HepG2 (cell line): ENCODE data around the gene FIBP. TPM values are rescaled to one million over a fixed set of nuclear protein-coding genes. Genes with fewer than 3 reads are reported as not detected.

Experiments used
- GTF2F1 ChIP-seq: fragments of 150-350 bp; IDR thresholded peaks from 2 replicates; pipeline ENCODE4 v1.6.1; 2014; ENCODE audit warnings: low read length
- GTF3A ChIP-seq: sonication (generic); formaldehyde crosslinking; conservative IDR thresholded peaks from 2 replicates; pipeline ENCODE4 v1.4.0; 2020; ENCODE audit warnings: mild to moderate bottlenecking, missing genetic modification reagents
- HDAC2 ChIP-seq: sonication (generic); formaldehyde crosslinking; IDR thresholded peaks from 2 replicates; pipeline ENCODE4 v1.4.0; 2020; ENCODE audit warnings: missing genetic modification reagents
- JUNB ChIP-seq: sonication (generic); formaldehyde crosslinking; IDR thresholded peaks from 2 replicates; pipeline ENCODE4 v1.8.0; 2022; ENCODE audit warnings: missing genetic modification reagents, mild to moderate bottlenecking, borderline replicate concordance
- NFIB ChIP-seq: sonication (generic); formaldehyde crosslinking; IDR thresholded peaks from 2 replicates; pipeline ENCODE4 v1.9.0; 2021; ENCODE audit warnings: missing genetic modification reagents, mild to moderate bottlenecking, borderline replicate concordance
- SALL1 ChIP-seq: sonication (generic); formaldehyde crosslinking; IDR thresholded peaks from 2 replicates; pipeline ENCODE4 v1.8.0; 2022; ENCODE audit warnings: mild to moderate bottlenecking, missing genetic modification reagents
- TOE1 ChIP-seq: sonication (generic); formaldehyde crosslinking; IDR thresholded peaks from 2 replicates; pipeline ENCODE4 v1.4.0; 2020; ENCODE audit warnings: mild to moderate bottlenecking, missing genetic modification reagents
- ZKSCAN1 ChIP-seq: fragments of 150-350 bp; IDR thresholded peaks from 2 replicates; pipeline ENCODE4 v1.6.1; 2014; ENCODE audit warnings: low read length
- ZNF263 ChIP-seq: sonication (generic); formaldehyde crosslinking; IDR thresholded peaks from 2 replicates; pipeline ENCODE4 v1.4.0; 2020; ENCODE audit warnings: missing genetic modification reagents
- ZNF552 ChIP-seq: sonication (generic); formaldehyde crosslinking; IDR thresholded peaks from 2 replicates; pipeline ENCODE4 v1.9.0; 2022; ENCODE audit warnings: missing genetic modification reagents, mild to moderate bottlenecking, borderline replicate concordance
- ZNF75D ChIP-seq: sonication (generic); formaldehyde crosslinking; IDR thresholded peaks from 2 replicates; pipeline ENCODE4 v1.8.1; 2023; ENCODE audit warnings: missing genetic modification reagents, mild to moderate bottlenecking, borderline replicate concordance
- polyA plus RNA-seq, 8 experiments: library from polyadenylated mRNA; depleted of rRNA in 3 of 8; stranded (reverse) in 7 of 8; unstranded in 1 of 8; fragments of >200 nt; fragmentation: Illumina TruSeq in 4 of 8; extraction: Trizol in 4 of 8; gene quantifications; 2 replicates each; pipeline versions ENCODE4 v1.2.1 to v1.2.3, GENCODE V29; 2011 to 2016; ENCODE audit warnings: low read depth in 4 of 8, missing spikeins in 1 of 8, mixed read lengths in 1 of 8; ENCODE audit not compliant: insufficient read depth in 1 of 8
- total RNA-seq, 5 experiments: library from RNA; depleted of rRNA; stranded (reverse); fragments of >200 nt; fragmentation: Illumina TruSeq; extraction: Trizol; gene quantifications; 2 replicates each; pipeline ENCODE4 v1.2.3, GENCODE V29; 2016; ENCODE audit warnings: low read depth in 1 of 5
- TF ChIP-seq, protein P1 (sequence below): sonication (generic); formaldehyde crosslinking; IDR thresholded peaks from 2 replicates; pipeline ENCODE4 v1.9.0; 2022; ENCODE audit warnings: missing genetic modification reagents, mild to moderate bottlenecking, borderline replicate concordance
- TF ChIP-seq, protein P2 (sequence below): IDR thresholded peaks from 2 replicates; pipeline ENCODE4 v1.6.1; 2016; ENCODE audit warnings: low read depth, missing genetic modification reagents, missing compliant biosample characterization
- TF ChIP-seq, protein P3 (sequence below): sonication (generic); formaldehyde crosslinking; IDR thresholded peaks from 2 replicates; pipeline ENCODE4 v1.4.0; 2020; ENCODE audit warnings: mild to moderate bottlenecking, low read depth, missing genetic modification reagents
- TF ChIP-seq, protein P4 (sequence below): sonication (generic); formaldehyde crosslinking; IDR thresholded peaks from 2 replicates; pipeline ENCODE4 v1.5.0; 2020; ENCODE audit warnings: mild to moderate bottlenecking, missing genetic modification reagents, borderline replicate concordance
- TF ChIP-seq, protein P5 (sequence below): sonication (generic); formaldehyde crosslinking; IDR thresholded peaks from 2 replicates; pipeline ENCODE4 v1.5.0; 2020; ENCODE audit warnings: missing genetic modification reagents, mild to moderate bottlenecking, borderline replicate concordance
- TF ChIP-seq, protein P6 (sequence below): IDR thresholded peaks from 2 replicates; pipeline ENCODE4 v1.6.1; 2016

The FIBP gene
- total and polyA plus RNA-seq, 2 of the 13 experiments (the other 11 are each of a cell fraction or from before 2014, with no cell fraction given), result 42.9 to 62.1 TPM

DNA sequence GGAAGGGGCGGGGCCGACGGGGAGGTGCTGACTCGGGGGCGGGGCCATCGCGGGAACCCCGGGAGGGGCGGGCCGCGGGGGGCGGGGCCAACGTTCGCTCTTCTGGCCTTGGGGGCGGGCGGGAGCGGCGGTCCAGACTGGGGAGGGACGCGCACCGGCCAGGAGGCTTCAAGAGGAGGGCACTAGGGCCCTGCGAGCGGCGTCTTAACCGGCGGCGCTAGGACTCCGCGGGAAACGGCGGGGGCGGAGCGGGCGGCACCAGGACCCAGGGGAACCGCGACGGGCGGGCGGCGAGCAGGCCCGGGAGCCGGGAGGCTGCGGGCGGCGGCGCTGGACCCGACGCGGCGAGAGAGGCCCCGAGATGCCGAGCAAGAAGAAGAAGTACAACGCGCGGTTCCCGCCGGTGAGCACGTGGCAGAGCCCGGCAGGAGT, 30.9 kb upstream of the FIBP start, which contains the start of gene DRAP1 (continued):
- TF ChIP-seq, protein P1, sequence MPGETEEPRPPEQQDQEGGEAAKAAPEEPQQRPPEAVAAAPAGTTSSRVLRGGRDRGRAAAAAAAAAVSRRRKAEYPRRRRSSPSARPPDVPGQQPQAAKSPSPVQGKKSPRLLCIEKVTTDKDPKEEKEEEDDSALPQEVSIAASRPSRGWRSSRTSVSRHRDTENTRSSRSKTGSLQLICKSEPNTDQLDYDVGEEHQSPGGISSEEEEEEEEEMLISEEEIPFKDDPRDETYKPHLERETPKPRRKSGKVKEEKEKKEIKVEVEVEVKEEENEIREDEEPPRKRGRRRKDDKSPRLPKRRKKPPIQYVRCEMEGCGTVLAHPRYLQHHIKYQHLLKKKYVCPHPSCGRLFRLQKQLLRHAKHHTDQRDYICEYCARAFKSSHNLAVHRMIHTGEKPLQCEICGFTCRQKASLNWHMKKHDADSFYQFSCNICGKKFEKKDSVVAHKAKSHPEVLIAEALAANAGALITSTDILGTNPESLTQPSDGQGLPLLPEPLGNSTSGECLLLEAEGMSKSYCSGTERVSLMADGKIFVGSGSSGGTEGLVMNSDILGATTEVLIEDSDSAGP (CRISPR knock-in tag), result peak; percentile 56; the same call in 1 of the 2 replicates
- TF ChIP-seq HDAC2 (CRISPR knock-in tag) (peak; percentile 58; the same call in 1 of the 2 replicates), TOE1 (peak; percentile 73; the same call in 1 of the 2 replicates), GTF2F1 (no peak; the same call in 1 of the 2 replicates), NFIB (CRISPR knock-in tag) (no peak), ZNF263 (peak; percentile 61; the same call in 1 of the 2 replicates), JUNB (CRISPR knock-in tag) (no peak), ZNF75D (CRISPR knock-in tag) (no peak), SALL1 (CRISPR knock-in tag) (peak; percentile 72), GTF3A (CRISPR knock-in tag) (0 out of 2 replicates have a peak, but pooled peaks have one; percentile 49), ZNF552 (CRISPR knock-in tag) (peak; percentile 32; the same call in 1 of the 2 replicates), ZKSCAN1 (no peak)
- TF ChIP-seq, protein P2, sequence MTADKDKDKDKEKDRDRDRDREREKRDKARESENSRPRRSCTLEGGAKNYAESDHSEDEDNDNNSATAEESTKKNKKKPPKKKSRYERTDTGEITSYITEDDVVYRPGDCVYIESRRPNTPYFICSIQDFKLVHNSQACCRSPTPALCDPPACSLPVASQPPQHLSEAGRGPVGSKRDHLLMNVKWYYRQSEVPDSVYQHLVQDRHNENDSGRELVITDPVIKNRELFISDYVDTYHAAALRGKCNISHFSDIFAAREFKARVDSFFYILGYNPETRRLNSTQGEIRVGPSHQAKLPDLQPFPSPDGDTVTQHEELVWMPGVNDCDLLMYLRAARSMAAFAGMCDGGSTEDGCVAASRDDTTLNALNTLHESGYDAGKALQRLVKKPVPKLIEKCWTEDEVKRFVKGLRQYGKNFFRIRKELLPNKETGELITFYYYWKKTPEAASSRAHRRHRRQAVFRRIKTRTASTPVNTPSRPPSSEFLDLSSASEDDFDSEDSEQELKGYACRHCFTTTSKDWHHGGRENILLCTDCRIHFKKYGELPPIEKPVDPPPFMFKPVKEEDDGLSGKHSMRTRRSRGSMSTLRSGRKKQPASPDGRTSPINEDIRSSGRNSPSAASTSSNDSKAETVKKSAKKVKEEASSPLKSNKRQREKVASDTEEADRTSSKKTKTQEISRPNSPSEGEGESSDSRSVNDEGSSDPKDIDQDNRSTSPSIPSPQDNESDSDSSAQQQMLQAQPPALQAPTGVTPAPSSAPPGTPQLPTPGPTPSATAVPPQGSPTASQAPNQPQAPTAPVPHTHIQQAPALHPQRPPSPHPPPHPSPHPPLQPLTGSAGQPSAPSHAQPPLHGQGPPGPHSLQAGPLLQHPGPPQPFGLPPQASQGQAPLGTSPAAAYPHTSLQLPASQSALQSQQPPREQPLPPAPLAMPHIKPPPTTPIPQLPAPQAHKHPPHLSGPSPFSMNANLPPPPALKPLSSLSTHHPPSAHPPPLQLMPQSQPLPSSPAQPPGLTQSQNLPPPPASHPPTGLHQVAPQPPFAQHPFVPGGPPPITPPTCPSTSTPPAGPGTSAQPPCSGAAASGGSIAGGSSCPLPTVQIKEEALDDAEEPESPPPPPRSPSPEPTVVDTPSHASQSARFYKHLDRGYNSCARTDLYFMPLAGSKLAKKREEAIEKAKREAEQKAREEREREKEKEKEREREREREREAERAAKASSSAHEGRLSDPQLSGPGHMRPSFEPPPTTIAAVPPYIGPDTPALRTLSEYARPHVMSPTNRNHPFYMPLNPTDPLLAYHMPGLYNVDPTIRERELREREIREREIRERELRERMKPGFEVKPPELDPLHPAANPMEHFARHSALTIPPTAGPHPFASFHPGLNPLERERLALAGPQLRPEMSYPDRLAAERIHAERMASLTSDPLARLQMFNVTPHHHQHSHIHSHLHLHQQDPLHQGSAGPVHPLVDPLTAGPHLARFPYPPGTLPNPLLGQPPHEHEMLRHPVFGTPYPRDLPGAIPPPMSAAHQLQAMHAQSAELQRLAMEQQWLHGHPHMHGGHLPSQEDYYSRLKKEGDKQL (CRISPR knock-in tag), result peak; percentile 80; the same call in 1 of the 2 replicates
- TF ChIP-seq, protein P3, sequence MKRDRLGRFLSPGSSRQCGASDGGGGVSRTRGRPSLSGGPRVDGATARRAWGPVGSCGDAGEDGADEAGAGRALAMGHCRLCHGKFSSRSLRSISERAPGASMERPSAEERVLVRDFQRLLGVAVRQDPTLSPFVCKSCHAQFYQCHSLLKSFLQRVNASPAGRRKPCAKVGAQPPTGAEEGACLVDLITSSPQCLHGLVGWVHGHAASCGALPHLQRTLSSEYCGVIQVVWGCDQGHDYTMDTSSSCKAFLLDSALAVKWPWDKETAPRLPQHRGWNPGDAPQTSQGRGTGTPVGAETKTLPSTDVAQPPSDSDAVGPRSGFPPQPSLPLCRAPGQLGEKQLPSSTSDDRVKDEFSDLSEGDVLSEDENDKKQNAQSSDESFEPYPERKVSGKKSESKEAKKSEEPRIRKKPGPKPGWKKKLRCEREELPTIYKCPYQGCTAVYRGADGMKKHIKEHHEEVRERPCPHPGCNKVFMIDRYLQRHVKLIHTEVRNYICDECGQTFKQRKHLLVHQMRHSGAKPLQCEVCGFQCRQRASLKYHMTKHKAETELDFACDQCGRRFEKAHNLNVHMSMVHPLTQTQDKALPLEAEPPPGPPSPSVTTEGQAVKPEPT (CRISPR knock-in tag), result no peak
- TF ChIP-seq, protein P4, sequence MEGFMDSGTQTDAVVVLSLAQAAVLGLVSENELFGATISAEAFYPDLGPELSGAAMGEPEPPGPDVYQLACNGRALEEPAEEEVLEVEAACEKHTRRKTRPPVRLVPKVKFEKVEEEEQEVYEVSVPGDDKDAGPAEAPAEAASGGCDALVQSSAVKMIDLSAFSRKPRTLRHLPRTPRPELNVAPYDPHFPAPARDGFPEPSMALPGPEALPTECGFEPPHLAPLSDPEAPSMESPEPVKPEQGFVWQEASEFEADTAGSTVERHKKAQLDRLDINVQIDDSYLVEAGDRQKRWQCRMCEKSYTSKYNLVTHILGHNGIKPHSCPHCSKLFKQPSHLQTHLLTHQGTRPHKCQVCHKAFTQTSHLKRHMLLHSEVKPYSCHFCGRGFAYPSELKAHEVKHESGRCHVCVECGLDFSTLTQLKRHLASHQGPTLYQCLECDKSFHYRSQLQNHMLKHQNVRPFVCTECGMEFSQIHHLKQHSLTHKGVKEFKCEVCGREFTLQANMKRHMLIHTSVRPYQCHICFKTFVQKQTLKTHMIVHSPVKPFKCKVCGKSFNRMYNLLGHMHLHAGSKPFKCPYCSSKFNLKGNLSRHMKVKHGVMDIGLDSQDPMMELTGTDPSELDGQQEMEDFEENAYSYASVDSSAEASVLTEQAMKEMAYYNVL (CRISPR knock-in tag), result 0 out of 2 replicates have a peak, but pooled peaks have one; percentile 34
- TF ChIP-seq, protein P5, sequence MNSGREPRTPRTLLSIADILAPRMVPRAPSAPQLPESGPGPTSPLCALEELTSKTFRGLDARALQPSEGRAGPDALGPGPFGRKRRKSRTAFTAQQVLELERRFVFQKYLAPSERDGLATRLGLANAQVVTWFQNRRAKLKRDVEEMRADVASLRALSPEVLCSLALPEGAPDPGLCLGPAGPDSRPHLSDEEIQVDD (CRISPR knock-in tag), result 0 out of 2 replicates have a peak, but pooled peaks have one; percentile 67
- TF ChIP-seq, protein P6, sequence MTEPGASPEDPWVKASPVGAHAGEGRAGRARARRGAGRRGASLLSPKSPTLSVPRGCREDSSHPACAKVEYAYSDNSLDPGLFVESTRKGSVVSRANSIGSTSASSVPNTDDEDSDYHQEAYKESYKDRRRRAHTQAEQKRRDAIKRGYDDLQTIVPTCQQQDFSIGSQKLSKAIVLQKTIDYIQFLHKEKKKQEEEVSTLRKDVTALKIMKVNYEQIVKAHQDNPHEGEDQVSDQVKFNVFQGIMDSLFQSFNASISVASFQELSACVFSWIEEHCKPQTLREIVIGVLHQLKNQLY (CRISPR knock-in tag), result no peak; the same call in 1 of the 2 replicates
